ENCODE measurements around the gene WASF1.

GRCh38 chr6:110207652-110208051, 28.2 kb upstream of the WASF1 start:
- no peak for TF ChIP-seq EZH2phosphoT487 (IDR thresholded peaks at IDR 0.05; ENCODE audit: borderline replicate concordance, low read length)
- TF ChIP-seq CTCF (IDR thresholded peaks at IDR 0.05; ENCODE audit: low read depth, low read length, poor library complexity, severe bottlenecking) = no peak
